HG02763 (cell line): ENCODE measurements around the gene ITGA5.

Source experiments
- ATAC-seq: cut with Tn5 transposase; IDR thresholded peaks from one replicate; pipeline ENCODE4 v1.9.1; 2021; ENCODE audit warnings: mild to moderate bottlenecking, moderate library complexity; ENCODE audit not compliant: unreplicated experiment

Gene ITGA5

GRCh38 chr12:54412786-54413185 lies 6.3 kb downstream of the ITGA5 start:
- no peak for ATAC-seq

GRCh38 chr12:54412348-54412747 lies 6.7 kb downstream of the ITGA5 start:
- no peak for ATAC-seq

GRCh38 chr12:54411391-54412241 lies 7.5 kb downstream of the ITGA5 start:
- no peak for ATAC-seq

- no peak for ATAC-seq
Observed at GRCh38 chr12:54409267-54409666, 9.8 kb downstream of the ITGA5 start.

- no peak for ATAC-seq
Observed at GRCh38 chr12:54407183-54407905, 11.7 kb downstream of the ITGA5 start.

GRCh38 chr12:54405573-54405972 lies 13.5 kb downstream of the ITGA5 start:
- no peak for ATAC-seq

- no peak for ATAC-seq
Observed at GRCh38 chr12:54405106-54405505, 14.0 kb downstream of the ITGA5 start.

GRCh38 chr12:54404061-54405004 lies 14.7 kb downstream of the ITGA5 start:
- no peak for ATAC-seq

GRCh38 chr12:54401119-54401518 lies 17.9 kb downstream of the ITGA5 start:
- no peak for ATAC-seq

- ATAC-seq: peak; percentile 58
Observed at GRCh38 chr12:54398995-54399793, 19.9 kb downstream of the ITGA5 start.

- ATAC-seq: no peak
Observed at GRCh38 chr12:54398218-54398617, 20.8 kb downstream of the ITGA5 start.

- ATAC-seq: no peak
Observed at GRCh38 chr12:54397157-54397556, 21.9 kb downstream of the ITGA5 start.

GRCh38 chr12:54395545-54395944 lies 23.5 kb downstream of the ITGA5 start:
- ATAC-seq: no peak

- ATAC-seq: no peak
Observed at GRCh38 chr12:54394986-54395385, 24.1 kb downstream of the ITGA5 start.

- ATAC-seq: no peak
Observed at GRCh38 chr12:54394281-54394719, 24.8 kb downstream of the ITGA5 start.

- no peak for ATAC-seq
Observed at GRCh38 chr12:54393743-54394142, 25.3 kb downstream of the ITGA5 start.

GRCh38 chr12:54393207-54393609 lies 25.9 kb downstream of the ITGA5 start:
- ATAC-seq: no peak

- ATAC-seq: no peak
Observed at GRCh38 chr12:54392485-54393206, 26.4 kb downstream of the ITGA5 start.
